Measurements from ENCODE around the gene ZFYVE9. TPM values are rescaled to one million over a fixed set of nuclear protein-coding genes. Genes with fewer than 3 reads are reported as not detected.

Gene ZFYVE9
- total and polyA plus RNA-seq, 11 donors = 3.6 to 19.2 (median 16.7) TPM

DNA sequence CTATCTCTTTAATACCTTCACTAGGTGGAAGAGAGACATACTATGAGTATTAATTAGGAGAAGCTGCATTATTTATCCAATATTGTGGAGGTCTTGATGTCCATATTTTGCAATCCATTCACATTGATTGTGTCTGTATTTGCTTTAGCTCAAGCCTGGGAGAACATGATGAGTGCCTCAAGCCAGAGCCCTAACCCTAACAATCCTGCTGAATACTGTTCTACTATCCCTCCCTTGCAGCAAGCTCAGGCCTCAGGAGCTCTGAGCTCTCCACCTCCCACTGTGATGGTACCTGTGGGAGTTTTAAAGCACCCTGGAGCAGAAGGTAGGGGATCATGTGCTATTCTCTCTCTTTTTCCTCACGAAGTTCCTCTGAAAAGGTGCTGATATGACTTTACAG, 124.6 kb downstream of the ZFYVE9 start:
- Histone ChIP-seq H3K36me3 (peaks cover 0 to 51% (median 11%) of the 10 kb centered on the region in 9 donors), H3K9me3 (no peaks in the 10 kb centered on the region), H3K27me3 (peaks cover 0 to 10% (median 0%) of the 10 kb centered on the region in 9 donors), H3K4me1 (peaks cover 0 to 7% (median 0%) of the 10 kb centered on the region in 12 donors), H3K27ac (no peak overlapping the region), H3K4me3 (no peak overlapping the region)
- ATAC-seq = no peak
- TF ChIP-seq, protein P1, sequence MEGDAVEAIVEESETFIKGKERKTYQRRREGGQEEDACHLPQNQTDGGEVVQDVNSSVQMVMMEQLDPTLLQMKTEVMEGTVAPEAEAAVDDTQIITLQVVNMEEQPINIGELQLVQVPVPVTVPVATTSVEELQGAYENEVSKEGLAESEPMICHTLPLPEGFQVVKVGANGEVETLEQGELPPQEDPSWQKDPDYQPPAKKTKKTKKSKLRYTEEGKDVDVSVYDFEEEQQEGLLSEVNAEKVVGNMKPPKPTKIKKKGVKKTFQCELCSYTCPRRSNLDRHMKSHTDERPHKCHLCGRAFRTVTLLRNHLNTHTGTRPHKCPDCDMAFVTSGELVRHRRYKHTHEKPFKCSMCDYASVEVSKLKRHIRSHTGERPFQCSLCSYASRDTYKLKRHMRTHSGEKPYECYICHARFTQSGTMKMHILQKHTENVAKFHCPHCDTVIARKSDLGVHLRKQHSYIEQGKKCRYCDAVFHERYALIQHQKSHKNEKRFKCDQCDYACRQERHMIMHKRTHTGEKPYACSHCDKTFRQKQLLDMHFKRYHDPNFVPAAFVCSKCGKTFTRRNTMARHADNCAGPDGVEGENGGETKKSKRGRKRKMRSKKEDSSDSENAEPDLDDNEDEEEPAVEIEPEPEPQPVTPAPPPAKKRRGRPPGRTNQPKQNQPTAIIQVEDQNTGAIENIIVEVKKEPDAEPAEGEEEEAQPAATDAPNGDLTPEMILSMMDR (IDR thresholded peaks at IDR 0.05) = no peak
- TF ChIP-seq POLR2A (IDR thresholded peaks at IDR 0.05) = no peak
- DNase-seq = no peak
- intact Hi-C loops (cut with DNase I) = no loop called here
- 91 to 100% (median 94%) methylated on average over 1 of the region's 1 CpG for WGBS, 4 donors

GRCh38 chr1:52268372-52268771, 126.5 kb downstream of the ZFYVE9 start:
- Histone ChIP-seq H3K4me3 (no peak overlapping the region), H3K27ac (no peak overlapping the region), H3K36me3 (peaks cover 0 to 60% (median 11%) of the 10 kb centered on the region in 9 donors), H3K27me3 (peaks cover 0 to 10% (median 0%) of the 10 kb centered on the region in 9 donors), H3K9me3 (no peaks in the 10 kb centered on the region), H3K4me1 (peaks cover 0 to 4% (median 0%) of the 10 kb centered on the region in 12 donors)
- WGBS, 4 donors = 57 to 68% (median 60%) methylated on average over 3 of the region's 3 CpGs
- TF ChIP-seq POLR2A (IDR thresholded peaks at IDR 0.05) = no peak
- DNase-seq (no peak), ATAC-seq (peak in 1 of 4 donors; percentile 20)
- intact Hi-C loops (cut with DNase I) = no loop called here

DNA sequence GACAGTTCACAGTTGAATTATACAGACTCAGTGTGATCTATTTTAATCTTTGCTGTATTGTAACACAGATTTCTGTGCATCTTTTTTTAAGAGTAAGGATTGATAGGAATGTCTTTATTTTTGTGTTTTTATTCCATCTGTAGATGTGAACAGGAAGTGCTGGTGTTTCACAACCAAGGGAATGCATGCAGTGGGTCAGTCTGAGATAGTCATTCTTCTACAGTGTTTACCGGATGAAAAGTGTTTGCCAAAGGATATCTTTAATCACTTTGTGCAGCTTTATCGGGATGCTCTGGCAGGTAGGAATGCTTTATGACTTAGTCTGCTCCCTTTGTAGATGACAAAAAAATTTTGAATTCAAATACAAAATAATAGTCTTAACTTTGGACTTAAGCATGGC, 139.6 kb downstream of the ZFYVE9 start:
- H3K4me3 ChIP-seq = no peak overlapping the region
- H3K36me3 ChIP-seq = peaks cover 0 to 53% (median 14%) of the 10 kb centered on the region in 9 donors
- H3K4me1 ChIP-seq = no peaks in the 10 kb centered on the region
- no peak for ATAC-seq
- TF ChIP-seq, protein P1 (IDR thresholded peaks at IDR 0.05) = no peak
- no peak for TF ChIP-seq POLR2A (IDR thresholded peaks at IDR 0.05)
- H3K27me3 ChIP-seq = no peaks in the 10 kb centered on the region
- 76 to 80% (median 78%) methylated on average over 2 of the region's 2 CpGs for WGBS, 4 donors
- intact Hi-C loops (cut with DNase I) = no loop called here
- no peak overlapping the region for H3K27ac ChIP-seq
- H3K9me3 ChIP-seq = no peaks in the 10 kb centered on the region
- DNase-seq = no peak

- H3K4me1 ChIP-seq = no peaks in the 10 kb centered on the region
- no peaks in the 10 kb centered on the region for H3K27me3 ChIP-seq
- H3K9me3 ChIP-seq = no peaks in the 10 kb centered on the region
- DNase-seq (no peak), ATAC-seq (no peak)
- H3K4me3 ChIP-seq = no peak overlapping the region
- no peak overlapping the region for H3K27ac ChIP-seq
- intact Hi-C loops (cut with DNase I) = no loop called here
- peaks cover 0 to 9% (median 0%) of the 10 kb centered on the region in 9 donors for H3K36me3 ChIP-seq
- WGBS, 4 donors = 97 to 100% (median 99%) methylated on average over 3 of the region's 3 CpGs
- no peak for TF ChIP-seq POLR2A (IDR thresholded peaks at IDR 0.05)
These were observed 146.4 kb downstream of the ZFYVE9 start for GRCh38 chr1:52288286-52288685.

DNA sequence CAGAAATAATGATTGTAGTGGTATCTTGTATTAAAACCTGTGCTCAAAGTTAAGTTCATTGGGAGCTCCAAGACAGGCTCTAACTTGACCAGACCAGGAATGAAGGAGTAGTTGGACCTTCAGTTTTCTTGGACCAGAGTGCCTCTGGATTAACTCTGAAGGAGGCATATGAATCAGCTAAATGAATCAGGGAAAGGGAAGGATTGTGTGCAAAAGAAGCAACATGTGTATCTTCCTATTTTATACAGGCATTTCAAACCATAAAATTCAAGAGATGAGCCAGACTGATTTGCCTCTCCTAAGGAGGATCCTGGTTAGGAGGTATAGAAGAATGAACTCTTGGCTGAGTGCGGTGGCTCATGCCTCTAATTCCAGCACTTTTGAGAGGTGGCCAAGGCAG, 152.7 kb downstream of the ZFYVE9 start:
- TF ChIP-seq, protein P1 (IDR thresholded peaks at IDR 0.05) = no peak
- TF ChIP-seq POLR2A (IDR thresholded peaks at IDR 0.05) = no peak
- 93 to 100% (median 96%) methylated on average over 1 of the region's 1 CpG for WGBS, 4 donors
- no peaks in the 10 kb centered on the region for H3K27me3 ChIP-seq
- H3K36me3 ChIP-seq = peaks cover 0 to 20% (median 0%) of the 10 kb centered on the region in 9 donors
- no peak overlapping the region for H3K27ac ChIP-seq
- no peak overlapping the region for H3K4me3 ChIP-seq
- DNase-seq = no peak
- intact Hi-C loops (cut with DNase I) = loop anchor here in 1 of 10 donors (5.0 kb wide), 1 partner anchor 167 kb away; no protein-coding TSS in a partner anchor
- ATAC-seq = no peak
- peaks cover 0 to 4% (median 0%) of the 10 kb centered on the region in 12 donors for H3K9me3 ChIP-seq
- H3K4me1 ChIP-seq = no peaks in the 10 kb centered on the region
